HG03175 (cell line): ENCODE measurements around the gene SLC22A31.

Experiments
- ATAC-seq: cut with Tn5 transposase; IDR thresholded peaks from one replicate; pipeline ENCODE4 v1.9.1; 2021; ENCODE audit warnings: mild to moderate bottlenecking, moderate library complexity; ENCODE audit not compliant: unreplicated experiment

Gene SLC22A31

DNA sequence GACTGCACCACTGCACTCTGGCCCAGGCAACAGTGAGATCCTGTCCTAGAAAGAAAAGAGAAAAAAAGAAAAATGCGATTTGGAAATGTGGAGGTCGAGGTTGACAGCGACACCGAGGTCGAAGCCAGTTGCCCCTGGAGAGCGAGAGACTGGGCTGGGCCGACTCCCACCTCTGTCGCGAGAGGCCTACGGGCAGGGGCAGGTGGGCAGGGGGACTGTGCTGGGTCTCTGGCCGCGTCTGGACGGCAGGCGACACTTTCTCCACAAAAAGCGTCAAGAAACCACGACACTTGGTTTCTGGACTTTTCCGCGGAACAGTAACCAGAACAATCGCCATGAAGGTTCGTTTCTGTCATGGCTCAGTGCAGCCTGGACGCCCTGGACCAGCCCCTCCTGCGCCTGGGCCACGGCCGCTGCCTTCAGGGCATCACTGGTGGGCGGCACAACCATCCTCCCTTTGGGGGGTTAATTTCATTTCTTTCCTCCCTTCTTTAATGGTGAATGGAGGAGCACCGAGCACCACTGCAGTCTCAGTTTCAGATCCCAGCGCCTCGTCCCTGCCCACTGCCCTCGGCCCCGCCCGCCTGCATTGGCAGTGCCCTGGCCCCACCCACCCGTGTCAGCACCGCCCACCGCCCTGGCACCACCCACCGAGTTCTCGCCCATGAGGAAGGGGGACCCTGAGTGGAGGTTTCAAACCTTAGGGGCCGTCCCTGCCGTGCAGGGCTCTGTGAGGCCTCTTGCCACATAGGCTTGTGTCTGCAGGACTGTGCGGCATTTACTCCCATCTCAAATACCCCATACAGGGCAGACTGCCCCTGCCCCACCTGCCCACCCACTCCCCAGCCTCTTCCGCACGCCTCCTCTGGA is 47.3 kb downstream of the SLC22A31 start:
- ATAC-seq, result no peak

DNA sequence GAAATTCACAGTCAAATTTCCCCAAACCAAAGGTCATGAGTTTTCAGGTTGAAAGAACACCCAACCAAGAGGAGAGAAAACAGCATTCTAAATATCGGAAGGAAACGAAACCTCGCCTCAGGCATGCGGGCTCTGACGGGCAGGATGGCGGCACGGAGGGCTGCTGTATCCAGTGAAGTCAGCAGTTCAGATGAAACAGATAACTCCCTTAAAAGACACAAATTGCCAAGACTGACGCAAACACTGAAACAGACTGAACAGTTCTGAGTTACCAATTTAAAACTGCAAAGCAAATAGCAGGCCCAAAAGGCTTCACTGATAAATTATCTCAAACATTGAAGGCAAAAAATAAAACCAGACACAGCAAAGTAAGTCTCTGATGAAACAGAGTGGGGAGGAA is 49.4 kb downstream of the SLC22A31 start:
- ATAC-seq, result no peak

DNA sequence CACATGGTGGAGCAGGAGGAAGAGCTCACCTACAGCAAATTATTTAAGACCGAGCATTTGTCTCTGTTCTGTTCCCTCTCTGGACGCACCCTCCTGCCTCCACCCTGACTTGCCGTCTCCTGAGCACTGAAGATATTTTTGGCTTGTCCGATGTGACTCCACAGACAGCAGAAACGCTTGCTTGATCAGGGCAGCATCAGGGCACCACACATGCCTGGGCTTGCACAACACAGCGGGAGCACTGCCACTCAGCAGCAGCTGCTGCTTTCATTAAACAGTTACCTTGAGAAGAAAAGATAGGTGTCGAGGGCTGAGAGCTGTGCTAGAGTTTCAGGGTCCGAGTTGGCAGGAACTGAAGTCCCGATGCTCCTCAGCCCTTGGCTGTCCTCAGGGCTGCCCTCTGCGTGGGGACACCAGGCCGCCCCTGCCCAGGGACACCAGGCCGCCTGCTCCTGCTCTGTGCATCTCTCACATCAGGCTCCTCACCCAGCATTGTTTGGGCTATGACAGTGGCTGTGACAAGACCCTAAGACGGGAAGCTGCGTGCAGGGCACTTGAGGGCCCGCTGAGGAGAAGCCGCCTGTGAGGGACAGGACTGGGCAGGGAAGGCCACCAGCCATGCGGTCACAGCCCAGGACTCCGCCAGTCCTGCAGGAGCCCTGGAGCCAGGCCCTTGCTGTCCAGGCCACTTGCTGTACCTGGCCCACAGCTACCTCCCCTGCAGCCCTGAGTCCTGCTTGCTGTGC is 50.1 kb downstream of the SLC22A31 start:
- no peak for ATAC-seq

DNA sequence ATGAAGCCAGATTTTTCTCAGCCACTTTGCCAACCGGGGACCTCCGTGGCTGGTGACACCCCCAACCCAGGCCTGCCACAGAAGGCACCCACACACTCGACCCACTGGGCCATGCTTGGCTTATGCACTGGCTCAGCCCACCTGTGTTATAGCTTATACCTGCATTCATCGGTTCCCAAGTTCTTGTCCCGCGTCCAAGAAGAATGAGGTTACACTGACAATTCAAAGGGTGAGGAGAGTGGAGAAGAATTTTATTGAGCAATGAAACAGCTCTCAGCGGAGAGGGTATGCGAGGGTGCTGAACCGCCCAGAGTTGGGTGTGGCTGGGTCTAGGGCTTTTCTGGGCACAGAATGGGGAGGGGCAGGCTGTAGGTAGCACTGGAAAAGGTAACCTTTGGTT is 51.0 kb downstream of the SLC22A31 start:
- ATAC-seq, result no peak

DNA sequence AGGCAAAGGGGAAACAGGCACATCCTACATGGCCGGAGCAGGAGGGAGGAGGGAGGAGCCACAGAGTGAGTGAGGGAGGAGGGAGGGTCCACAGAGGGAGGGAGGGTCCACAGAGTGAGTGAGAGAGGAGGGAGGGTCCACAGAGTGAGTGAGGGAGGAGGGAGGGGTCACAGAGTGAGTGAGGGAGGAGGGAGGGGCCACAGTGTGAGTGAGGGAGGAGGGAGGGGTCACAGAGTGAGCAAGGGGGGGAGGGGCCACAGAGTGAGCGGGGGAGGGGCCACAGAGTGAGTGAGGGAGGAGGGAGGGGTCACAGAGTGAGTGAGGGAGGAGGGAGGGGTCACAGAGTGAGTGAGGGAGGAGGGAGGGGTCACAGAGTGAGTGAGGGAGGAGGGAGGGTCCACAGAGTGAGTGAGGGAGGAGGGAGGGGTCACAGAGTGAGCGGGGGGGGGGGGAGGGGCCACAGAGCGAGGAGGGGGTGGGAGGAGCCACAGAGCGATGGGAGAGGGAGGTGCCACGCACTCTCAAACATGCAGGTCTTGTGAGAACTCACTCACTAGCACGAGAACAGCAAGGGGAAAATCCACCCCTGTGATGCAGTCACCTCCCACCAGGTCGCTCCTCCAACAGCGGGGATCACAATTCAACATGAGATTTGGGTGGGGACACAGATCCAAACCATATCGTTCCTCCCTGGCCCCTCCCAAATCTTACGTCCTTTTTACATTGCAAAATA is 53.1 kb downstream of the SLC22A31 start:
- ATAC-seq, result no peak

DNA sequence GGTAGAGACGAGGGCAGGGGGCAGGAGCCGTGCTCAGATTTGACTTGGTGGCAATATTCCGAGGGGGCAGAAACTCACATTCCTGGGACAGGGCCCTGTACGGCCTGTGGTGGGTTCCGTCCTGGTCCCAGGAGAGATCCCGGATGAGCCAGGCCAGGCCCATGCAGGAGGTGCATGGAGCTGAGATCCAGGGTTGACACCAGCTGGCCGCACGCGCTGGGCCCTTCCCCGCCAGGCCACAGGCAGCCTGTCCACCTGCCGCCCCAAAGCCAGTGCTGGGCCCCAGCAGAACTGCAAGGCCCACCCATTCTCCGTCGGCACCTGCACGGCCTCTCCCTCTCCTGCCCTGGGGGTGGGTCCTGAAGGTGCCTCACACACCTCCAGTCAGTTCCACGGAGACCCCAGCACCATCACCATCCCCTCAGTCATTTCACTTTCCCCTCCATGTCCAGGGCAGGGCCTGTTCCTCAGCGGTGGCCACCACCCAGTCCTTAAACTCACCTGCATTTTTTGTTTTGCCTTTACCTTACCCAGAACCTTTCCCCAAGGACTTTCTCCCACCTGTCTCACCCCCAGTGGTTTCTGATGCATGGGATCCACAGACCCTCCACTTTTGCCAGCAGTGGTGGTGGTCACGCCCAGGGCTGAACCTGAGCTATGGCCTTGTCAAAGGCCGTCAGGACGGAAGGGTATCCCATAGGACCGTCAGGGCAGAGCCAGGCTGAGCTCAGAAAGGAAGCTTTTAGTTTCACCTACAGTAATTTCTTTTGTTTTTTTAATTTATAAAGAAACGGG is 53.9 kb downstream of the SLC22A31 start:
- no peak for ATAC-seq
